ENCODE results near the gene BAG1.

BAG1 gene

GRCh38 chr9:33209394-33209793 lies 55.1 kb downstream of the BAG1 start:
- DNase-seq, result no peak

- DNase-seq, result no peak
Measured at GRCh38 chr9:33202552-33203201, 61.8 kb downstream of the BAG1 start.

Data from COR-L47 (cell line).